TTC549 (cell line): ENCODE results near the gene DPP8.
"Not testable (repeated sequence)": the region's sequence is repeated elsewhere in the genome, so short reads cannot be mapped to it uniquely, and the experiment has no call there.

Experiments
- FAIRE-seq: peaks from 2 replicates; lab custom pipeline; 2012; peaks lifted over from hg19 to GRCh38; lab: Jason Lieb, UNC

The DPP8 gene

GRCh38 chr15:65524226-65524625, 6.7 kb upstream of the DPP8 start:
- FAIRE-seq: no peak

GRCh38 chr15:65521350-65521749, 3.9 kb upstream of the DPP8 start:
- FAIRE-seq: no peak

- FAIRE-seq: no peak
Measured at GRCh38 chr15:65518633-65519285, 1.3 kb upstream of the DPP8 start.

- no peak for FAIRE-seq
Measured at GRCh38 chr15:65517866-65518207, 348 bp upstream of the DPP8 start.

- FAIRE-seq: no peak
Measured at GRCh38 chr15:65512807-65513416, 4.6 kb downstream of the DPP8 start.

GRCh38 chr15:65512189-65512588, 5.3 kb downstream of the DPP8 start:
- FAIRE-seq: no peak

GRCh38 chr15:65509321-65509720, 8.2 kb downstream of the DPP8 start:
- no peak for FAIRE-seq

- no peak for FAIRE-seq
Measured at GRCh38 chr15:65494076-65494475, 23.4 kb downstream of the DPP8 start.

- FAIRE-seq: no peak
Measured at GRCh38 chr15:65484876-65485275, 32.6 kb downstream of the DPP8 start.

GRCh38 chr15:65476903-65477302, 40.6 kb downstream of the DPP8 start:
- no peak for FAIRE-seq

- FAIRE-seq: no peak
Measured at GRCh38 chr15:65470866-65471265, 46.6 kb downstream of the DPP8 start.

GRCh38 chr15:65468229-65468909, 49.1 kb downstream of the DPP8 start:
- no peak for FAIRE-seq

- no peak for FAIRE-seq
Measured at GRCh38 chr15:65466901-65467300, 50.6 kb downstream of the DPP8 start.

- not testable (repeated sequence) for FAIRE-seq
Measured at GRCh38 chr15:65463096-65463495, 54.4 kb downstream of the DPP8 start.

- FAIRE-seq: no peak
Measured at GRCh38 chr15:65460741-65461347, 56.6 kb downstream of the DPP8 start.

GRCh38 chr15:65455256-65455655, 62.2 kb downstream of the DPP8 start:
- FAIRE-seq: not testable (repeated sequence)

GRCh38 chr15:65451989-65452388, 65.5 kb downstream of the DPP8 start:
- no peak for FAIRE-seq

- no peak for FAIRE-seq
Measured at GRCh38 chr15:65450556-65450955, 66.9 kb downstream of the DPP8 start.

GRCh38 chr15:65447145-65447544, 70.3 kb downstream of the DPP8 start:
- no peak for FAIRE-seq

GRCh38 chr15:65434201-65434600, 83.3 kb downstream of the DPP8 start:
- FAIRE-seq: no peak

- no peak for FAIRE-seq
Measured at GRCh38 chr15:65431731-65432130, 85.8 kb downstream of the DPP8 start.

- FAIRE-seq: no peak
Measured at GRCh38 chr15:65426216-65426853, 91.2 kb downstream of the DPP8 start.

- no peak for FAIRE-seq
Measured at GRCh38 chr15:65424683-65425082, 92.8 kb downstream of the DPP8 start.
